ENCODE measurements around the gene SPART.

GRCh38 chr13:36288794-36289391 lies 57.3 kb downstream of the SPART start:
- TF ChIP-seq PKNOX1 (IDR thresholded peaks at IDR 0.05) (no peak), SP1 (IDR thresholded peaks at IDR 0.05) (no peak), SUZ12 (IDR thresholded peaks at IDR 0.05) (no peak), HDGF (IDR thresholded peaks at IDR 0.05; ENCODE audit: borderline replicate concordance) (no peak), FOXM1 (IDR thresholded peaks at IDR 0.05; ENCODE audit: borderline replicate concordance) (no peak), ARNT (IDR thresholded peaks at IDR 0.05) (no peak), BHLHE40 (IDR thresholded peaks at IDR 0.05; ENCODE audit: borderline replicate concordance) (no peak), TARDBP (IDR thresholded peaks at IDR 0.05) (no peak), ELF4 (IDR thresholded peaks at IDR 0.05) (no peak), ZNF384 (IDR thresholded peaks at IDR 0.05) (no peak), NFRKB (IDR thresholded peaks at IDR 0.05) (no peak)
